HEK293 (cell line): ENCODE measurements around the gene PRKACG.

ENCODE experiments used
- CTCF ChIP-seq: fragments of 450-650 bp; formaldehyde crosslinking; IDR thresholded peaks from 2 replicates; pipeline ENCODE4 v1.5.1; 2016; ENCODE audit warnings: missing biosample characterization, missing genetic modification characterization
- ZNF24 ChIP-seq: fragments of 450-650 bp; formaldehyde crosslinking; IDR thresholded peaks from 2 replicates; pipeline ENCODE4 v1.5.1; 2016; ENCODE audit warnings: missing biosample characterization, missing genetic modification characterization
- ZNF302 ChIP-seq: fragments of 450-650 bp; formaldehyde crosslinking; IDR thresholded peaks from 2 replicates; pipeline ENCODE4 v1.5.1; 2016; ENCODE audit warnings: missing biosample characterization, missing genetic modification characterization, low read depth
- ZNF416 ChIP-seq: fragments of 450-650 bp; formaldehyde crosslinking; IDR thresholded peaks from 2 replicates; pipeline ENCODE4 v1.5.1; 2016; ENCODE audit warnings: missing biosample characterization, missing genetic modification characterization

GRCh38 chr9:68963416-68963815 lies 50.5 kb downstream of the PRKACG start:
- TF ChIP-seq CTCF (tag by site-specific recombination), result no peak
- no peak for TF ChIP-seq ZNF302 (tag by site-specific recombination)
- no peak for TF ChIP-seq ZNF416 (tag by site-specific recombination)
- TF ChIP-seq ZNF24 (tag by site-specific recombination), result no peak
